ENCODE measurements around the gene KPNA4. TPM values are rescaled to one million over a fixed set of nuclear protein-coding genes. Genes with fewer than 3 reads are reported as not detected.

The KPNA4 gene
- total RNA-seq, 4 donors from 2014 or later = 19.9 to 34.7 (median 23.4) TPM

GRCh38 chr3:160556141-160556540 is 9.2 kb downstream of the KPNA4 start:
- intact Hi-C loops (cut with DNase I) = no loop called here
- H3K4me1 ChIP-seq = peaks cover 0 to 59% (median 1%) of the 10 kb centered on the region in 3 donors
- no peak overlapping the region for H3K4me3 ChIP-seq
- no peaks in the 10 kb centered on the region for H3K9me3 ChIP-seq
- H3K27me3 ChIP-seq = no peaks in the 10 kb centered on the region
- H3K27ac ChIP-seq = no peak overlapping the region
- no peak for TF ChIP-seq POLR2A (IDR thresholded peaks at IDR 0.05)
- TF ChIP-seq CTCF (IDR thresholded peaks at IDR 0.05) = no peak
- WGBS, 2 donors = 80 to 88% methylated on average over 2 of the region's 2 CpGs
- no peak for DNase-seq
- no peaks in the 10 kb centered on the region for H3K36me3 ChIP-seq

DNA sequence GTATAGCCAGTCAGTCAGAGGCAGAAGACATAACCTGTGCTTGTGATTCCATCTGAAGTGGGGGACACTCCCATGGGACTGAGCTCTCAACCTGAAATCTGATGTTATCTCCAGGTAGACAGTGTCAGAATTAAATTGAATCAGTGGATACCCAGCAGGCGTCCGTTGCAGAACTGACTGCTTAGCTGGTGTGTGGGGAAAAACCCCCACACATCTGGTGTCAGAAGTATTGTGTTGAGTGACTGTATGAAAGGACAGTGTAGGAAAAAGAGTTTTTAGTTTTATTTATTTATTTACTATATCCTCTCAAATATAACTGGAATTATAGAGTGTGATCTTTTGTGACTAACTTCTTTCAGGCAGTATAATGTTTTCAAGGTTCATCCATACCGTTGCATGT is 10.4 kb downstream of the KPNA4 start:
- DNase-seq = no peak
- Histone ChIP-seq H3K4me1 (peaks cover 0 to 47% (median 0%) of the 10 kb centered on the region in 3 donors), H3K27me3 (no peaks in the 10 kb centered on the region), H3K36me3 (no peaks in the 10 kb centered on the region), H3K27ac (no peak overlapping the region), H3K9me3 (peaks cover 0 to 4% (median 0%) of the 10 kb centered on the region in 3 donors), H3K4me3 (no peak overlapping the region)
- TF ChIP-seq CTCF (IDR thresholded peaks at IDR 0.05) (no peak), POLR2A (IDR thresholded peaks at IDR 0.05) (no peak)
- intact Hi-C loops (cut with DNase I) = no loop called here
- WGBS, 2 donors = 87 to 97% methylated on average over 3 of the region's 3 CpGs

- H3K4me3 ChIP-seq = no peak overlapping the region
- no peaks in the 10 kb centered on the region for H3K36me3 ChIP-seq
- H3K4me1 ChIP-seq = peaks cover 0 to 37% (median 0%) of the 10 kb centered on the region in 3 donors
- TF ChIP-seq CTCF (IDR thresholded peaks at IDR 0.05) = no peak
- no peak for TF ChIP-seq POLR2A (IDR thresholded peaks at IDR 0.05)
- no peak for DNase-seq
- intact Hi-C loops (cut with DNase I) = no loop called here
- 50 to 68% methylated on average over 1 of the region's 1 CpG for WGBS, 2 donors
- H3K27me3 ChIP-seq = no peaks in the 10 kb centered on the region
- H3K9me3 ChIP-seq = peaks cover 0 to 4% (median 0%) of the 10 kb centered on the region in 3 donors
- no peak overlapping the region for H3K27ac ChIP-seq
These were observed 11.5 kb downstream of the KPNA4 start for GRCh38 chr3:160553827-160554226.

DNA sequence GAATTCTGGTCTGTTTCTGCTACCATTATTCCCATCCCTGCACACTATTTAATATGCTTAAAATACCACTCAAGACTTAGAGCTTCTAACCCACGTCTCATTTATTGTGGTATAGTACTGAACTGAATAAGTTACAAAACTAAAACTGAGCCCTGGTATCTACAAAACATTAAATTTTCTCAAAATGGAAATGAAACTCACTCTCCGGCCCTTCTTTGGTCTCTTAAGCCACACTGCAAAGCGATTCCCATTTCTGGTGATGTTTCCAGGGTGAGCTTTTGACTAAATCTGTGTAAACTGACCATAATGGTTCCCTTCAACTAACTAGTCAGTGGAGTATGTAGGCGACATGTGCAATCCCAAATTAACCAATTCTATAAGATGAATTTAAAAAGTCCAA is 18.6 kb downstream of the KPNA4 start:
- WGBS, 2 donors = 85 to 96% methylated on average over 4 of the region's 4 CpGs
- peaks cover 0 to 46% (median 5%) of the 10 kb centered on the region in 3 donors for H3K4me1 ChIP-seq
- intact Hi-C loops (cut with DNase I) = no loop called here

GRCh38 chr3:160545504-160545871 is 19.9 kb downstream of the KPNA4 start:
- intact Hi-C loops (cut with DNase I) = no loop called here
- no peak for DNase-seq

More for the DNA sequence above, 18.6 kb downstream of the KPNA4 start:
- no peaks in the 10 kb centered on the region for H3K36me3 ChIP-seq
- H3K9me3 ChIP-seq = peaks cover 0 to 4% (median 0%) of the 10 kb centered on the region in 3 donors
- TF ChIP-seq CTCF (IDR thresholded peaks at IDR 0.05) (no peak), POLR2A (IDR thresholded peaks at IDR 0.05) (no peak)
- H3K27ac ChIP-seq = no peak overlapping the region
- no peak for DNase-seq
- H3K4me3 ChIP-seq = no peak overlapping the region
- H3K27me3 ChIP-seq = no peaks in the 10 kb centered on the region

More at GRCh38 chr3:160545504-160545871, 19.9 kb downstream of the KPNA4 start:
- no peak for TF ChIP-seq CTCF (IDR thresholded peaks at IDR 0.05)
- TF ChIP-seq POLR2A (IDR thresholded peaks at IDR 0.05) = no peak
- 79 to 93% methylated on average over 3 of the region's 3 CpGs for WGBS, 2 donors
- Histone ChIP-seq H3K4me3 (no peak overlapping the region), H3K27ac (no peak overlapping the region), H3K4me1 (peaks cover 0 to 46% (median 5%) of the 10 kb centered on the region in 3 donors), H3K36me3 (no peaks in the 10 kb centered on the region), H3K9me3 (peaks cover 0 to 4% (median 0%) of the 10 kb centered on the region in 3 donors), H3K27me3 (no peaks in the 10 kb centered on the region)
